Measurements from ENCODE around the gene ANKRD63. TPM values are rescaled to one million over a fixed set of nuclear protein-coding genes. Genes with fewer than 3 reads are reported as not detected.

Gene ANKRD63
- total and polyA plus RNA-seq, 4 donors: not detected

GRCh38 chr15:40287505-40287904 lies 4.6 kb upstream of the ANKRD63 start:
- Histone ChIP-seq H3K36me3 (ENCODE audit: control insufficient read depth in 1 of 2, insufficient read depth in 2 of 2, low read length in 1 of 2) (no peaks in the 10 kb centered on the region), H3K27ac (ENCODE audit: low read depth in 1 of 2, low read length in 2 of 2) (no peak overlapping the region), H3K9me3 (ENCODE audit: control insufficient read depth, low read length) (no peaks in the 10 kb centered on the region), H3K4me1 (ENCODE audit: control insufficient read depth in 1 of 2, insufficient read depth in 2 of 2, low read length in 2 of 2) (no peaks in the 10 kb centered on the region), H3K4me3 (ENCODE audit: low read length in 2 of 2) (no peak overlapping the region), H3K27me3 (ENCODE audit: control insufficient read depth in 1 of 2, insufficient read depth in 2 of 2, low read length in 1 of 2) (no peaks in the 10 kb centered on the region)
- intact Hi-C loops (cut with DNase I): no loop called here
- 95 to 96% methylated on average over 3 of the region's 3 CpGs for WGBS, 2 donors
- DNase-seq: no peak
- no peak for ATAC-seq (ENCODE audit: low FRiP score)

- Histone ChIP-seq H3K9me3 (ENCODE audit: control insufficient read depth, low read length) (no peaks in the 10 kb centered on the region), H3K27ac (ENCODE audit: low read depth in 1 of 2, low read length in 2 of 2) (no peak overlapping the region), H3K27me3 (ENCODE audit: control insufficient read depth in 1 of 2, insufficient read depth in 2 of 2, low read length in 1 of 2) (no peaks in the 10 kb centered on the region), H3K4me1 (ENCODE audit: control insufficient read depth in 1 of 2, insufficient read depth in 2 of 2, low read length in 2 of 2) (no peaks in the 10 kb centered on the region), H3K4me3 (ENCODE audit: low read length in 2 of 2) (no peak overlapping the region), H3K36me3 (ENCODE audit: control insufficient read depth in 1 of 2, insufficient read depth in 2 of 2, low read length in 1 of 2) (no peaks in the 10 kb centered on the region)
- WGBS, 2 donors: 81 to 82% methylated on average over 7 of the region's 7 CpGs
- intact Hi-C loops (cut with DNase I): no loop called here
- DNase-seq (no peak), ATAC-seq (ENCODE audit: low FRiP score) (no peak)
Measured at GRCh38 chr15:40286794-40287193, 3.9 kb upstream of the ANKRD63 start.

GRCh38 chr15:40286061-40286532 lies 3.2 kb upstream of the ANKRD63 start:
- H3K4me1 ChIP-seq (ENCODE audit: control insufficient read depth in 1 of 2, insufficient read depth in 2 of 2, low read length in 2 of 2): no peaks in the 10 kb centered on the region
- H3K27me3 ChIP-seq (ENCODE audit: control insufficient read depth in 1 of 2, insufficient read depth in 2 of 2, low read length in 1 of 2): no peaks in the 10 kb centered on the region
- no peak for ATAC-seq (ENCODE audit: low FRiP score)
- DNase-seq: no peak
- H3K9me3 ChIP-seq (ENCODE audit: control insufficient read depth, low read length): no peaks in the 10 kb centered on the region
- no peak overlapping the region for H3K4me3 ChIP-seq (ENCODE audit: low read length in 2 of 2)
- no peaks in the 10 kb centered on the region for H3K36me3 ChIP-seq (ENCODE audit: control insufficient read depth in 1 of 2, insufficient read depth in 2 of 2, low read length in 1 of 2)
- 85% methylated on average over 7 of the region's 7 CpGs for WGBS, 2 donors
- no peak overlapping the region for H3K27ac ChIP-seq (ENCODE audit: low read depth in 1 of 2, low read length in 2 of 2)
- intact Hi-C loops (cut with DNase I): no loop called here

DNA sequence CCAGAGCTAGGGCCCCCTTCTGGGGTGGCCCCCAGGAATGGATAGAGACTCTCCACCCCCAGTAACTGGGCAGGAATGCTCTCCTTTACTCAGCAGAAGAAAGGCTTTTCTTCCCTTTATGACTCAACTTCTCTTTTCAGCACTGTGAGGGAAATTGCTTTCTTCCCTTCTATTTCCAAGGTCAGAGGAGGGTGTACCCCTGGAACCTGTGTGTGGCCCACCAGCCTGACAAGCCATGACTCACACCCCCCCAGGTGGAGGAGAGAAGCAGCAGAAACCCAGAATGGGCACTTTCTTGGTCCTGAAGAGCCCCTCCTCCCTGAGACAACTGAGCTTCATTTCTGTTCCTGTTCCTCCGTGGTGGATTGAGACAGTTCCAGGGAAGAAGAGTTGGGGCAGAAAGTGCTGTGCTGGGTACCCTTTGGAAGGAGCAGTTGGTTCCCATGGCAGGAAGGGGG lies 2.7 kb upstream of the ANKRD63 start:
- Histone ChIP-seq H3K9me3 (ENCODE audit: control insufficient read depth, low read length) (no peaks in the 10 kb centered on the region), H3K4me1 (ENCODE audit: control insufficient read depth in 1 of 2, insufficient read depth in 2 of 2, low read length in 2 of 2) (no peaks in the 10 kb centered on the region), H3K4me3 (ENCODE audit: low read length in 2 of 2) (no peak overlapping the region), H3K27ac (ENCODE audit: low read depth in 1 of 2, low read length in 2 of 2) (no peak overlapping the region), H3K36me3 (ENCODE audit: control insufficient read depth in 1 of 2, insufficient read depth in 2 of 2, low read length in 1 of 2) (no peaks in the 10 kb centered on the region), H3K27me3 (ENCODE audit: control insufficient read depth in 1 of 2, insufficient read depth in 2 of 2, low read length in 1 of 2) (no peaks in the 10 kb centered on the region)
- ATAC-seq (ENCODE audit: low FRiP score): no peak
- intact Hi-C loops (cut with DNase I): no loop called here
- 64 to 65% methylated on average over 1 of the region's 1 CpG for WGBS, 2 donors
- no peak for DNase-seq

GRCh38 chr15:40285151-40285550 lies 2.3 kb upstream of the ANKRD63 start:
- no peaks in the 10 kb centered on the region for H3K36me3 ChIP-seq (ENCODE audit: control insufficient read depth in 1 of 2, insufficient read depth in 2 of 2, low read length in 1 of 2)
- intact Hi-C loops (cut with DNase I): no loop called here
- no peaks in the 10 kb centered on the region for H3K27me3 ChIP-seq (ENCODE audit: control insufficient read depth in 1 of 2, insufficient read depth in 2 of 2, low read length in 1 of 2)
- no peak overlapping the region for H3K27ac ChIP-seq (ENCODE audit: low read depth in 1 of 2, low read length in 2 of 2)
- H3K4me3 ChIP-seq (ENCODE audit: low read length in 2 of 2): no peak overlapping the region
- no peaks in the 10 kb centered on the region for H3K4me1 ChIP-seq (ENCODE audit: control insufficient read depth in 1 of 2, insufficient read depth in 2 of 2, low read length in 2 of 2)
- 74 to 80% methylated on average over 4 of the region's 4 CpGs for WGBS, 2 donors
- H3K9me3 ChIP-seq (ENCODE audit: control insufficient read depth, low read length): no peaks in the 10 kb centered on the region
- DNase-seq (no peak), ATAC-seq (ENCODE audit: low FRiP score) (no peak)

- Histone ChIP-seq H3K36me3 (ENCODE audit: control insufficient read depth in 1 of 2, insufficient read depth in 2 of 2, low read length in 1 of 2) (no peaks in the 10 kb centered on the region), H3K27me3 (ENCODE audit: control insufficient read depth in 1 of 2, insufficient read depth in 2 of 2, low read length in 1 of 2) (no peaks in the 10 kb centered on the region), H3K4me1 (ENCODE audit: control insufficient read depth in 1 of 2, insufficient read depth in 2 of 2, low read length in 2 of 2) (no peaks in the 10 kb centered on the region), H3K4me3 (ENCODE audit: low read length in 2 of 2) (no peak overlapping the region), H3K27ac (ENCODE audit: low read depth in 1 of 2, low read length in 2 of 2) (no peak overlapping the region), H3K9me3 (ENCODE audit: control insufficient read depth, low read length) (no peaks in the 10 kb centered on the region)
- no peak for ATAC-seq (ENCODE audit: low FRiP score)
- intact Hi-C loops (cut with DNase I): no loop called here
- WGBS, 2 donors: 38 to 41% methylated on average over 33 of the region's 33 CpGs
- no peak for DNase-seq
Measured at GRCh38 chr15:40283615-40284300, 894 bp upstream of the ANKRD63 start.

- H3K36me3 ChIP-seq (ENCODE audit: control insufficient read depth in 1 of 2, insufficient read depth in 2 of 2, low read length in 1 of 2): no peaks in the 10 kb centered on the region
- no peaks in the 10 kb centered on the region for H3K9me3 ChIP-seq (ENCODE audit: control insufficient read depth, low read length)
- H3K27ac ChIP-seq (ENCODE audit: low read depth in 1 of 2, low read length in 2 of 2): no peak overlapping the region
- no peaks in the 10 kb centered on the region for H3K4me1 ChIP-seq (ENCODE audit: control insufficient read depth in 1 of 2, insufficient read depth in 2 of 2, low read length in 2 of 2)
- ATAC-seq (ENCODE audit: low FRiP score) (peak; percentile 10), DNase-seq (peak in 1 of 2 donors; percentile 60)
- WGBS, 2 donors: 1 to 2% methylated on average over 36 to 92 of the region's 92 CpGs
- peak overlapping the region in 1 of 2 donors; percentile 27 for H3K4me3 ChIP-seq (ENCODE audit: low read length in 2 of 2)
- H3K27me3 ChIP-seq (ENCODE audit: control insufficient read depth in 1 of 2, insufficient read depth in 2 of 2, low read length in 1 of 2): no peaks in the 10 kb centered on the region
- intact Hi-C loops (cut with DNase I): no loop called here
Measured at GRCh38 chr15:40282147-40282868, 556 bp downstream of the ANKRD63 start.

DNA sequence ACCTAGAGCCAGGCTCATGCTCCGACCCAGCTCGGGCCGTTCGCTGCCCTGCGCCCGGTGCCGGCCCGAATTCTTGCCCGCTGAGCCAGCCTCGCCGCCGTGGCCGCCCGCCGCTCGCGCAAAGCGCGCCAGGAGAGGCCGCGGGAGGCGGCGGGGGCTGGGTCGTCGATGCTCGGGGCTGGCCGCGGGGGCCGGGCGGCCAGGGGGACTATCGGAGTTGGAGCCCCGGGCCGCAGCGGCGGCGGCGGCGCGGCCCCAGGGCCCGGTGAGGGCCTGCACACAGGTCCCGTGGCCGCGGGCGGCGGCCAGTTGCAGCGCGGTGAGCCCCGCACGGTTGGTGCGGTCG lies 1.1 kb downstream of the ANKRD63 start:
- Histone ChIP-seq H3K27ac (ENCODE audit: low read depth in 1 of 2, low read length in 2 of 2) (no peak overlapping the region), H3K27me3 (ENCODE audit: control insufficient read depth in 1 of 2, insufficient read depth in 2 of 2, low read length in 1 of 2) (no peaks in the 10 kb centered on the region), H3K4me1 (ENCODE audit: control insufficient read depth in 1 of 2, insufficient read depth in 2 of 2, low read length in 2 of 2) (no peaks in the 10 kb centered on the region), H3K36me3 (ENCODE audit: control insufficient read depth in 1 of 2, insufficient read depth in 2 of 2, low read length in 1 of 2) (no peaks in the 10 kb centered on the region), H3K4me3 (ENCODE audit: low read length in 2 of 2) (peak overlapping the region in 1 of 2 donors; percentile 27), H3K9me3 (ENCODE audit: control insufficient read depth, low read length) (no peaks in the 10 kb centered on the region)
- intact Hi-C loops (cut with DNase I): no loop called here
- 2 to 3% methylated on average over 19 to 51 of the region's 51 CpGs for WGBS, 2 donors
- DNase-seq (no peak), ATAC-seq (ENCODE audit: low FRiP score) (no peak)

Data from aorta (tissue), 5 donors.